HCT116 (cell line): ENCODE measurements around the gene GPRIN1. TPM values are rescaled to one million over a fixed set of nuclear protein-coding genes. Genes with fewer than 3 reads are reported as not detected.
"Not testable (repeated sequence)": the region's sequence is repeated elsewhere in the genome, so short reads cannot be mapped to it uniquely, and the experiment has no call there.

Source experiments
- ATAC-seq: fragments of 200-7000 bp; cut with Tn5 transposase; 2 replicates; pipeline ENCODE4 v1.9.1; 2020; ENCODE audit warnings: mild to moderate bottlenecking, moderate library complexity
- BruUV-seq: library from RNA; stranded (reverse); fragments of 400-500 nt; replicated peaks from 2 replicates; lab custom pipeline; 2021; lab: Mats Ljungman, UMichigan
- CTCF ChIA-PET: fragments of 300-600 bp; sonication (Branson Sonifier 250); formaldehyde crosslinking; loops from one replicate; lab custom pipeline; 2021; ENCODE audit warnings: antibody characterized with exemption; lab: Charles Lee
- POLR2A ChIA-PET: fragments of 300-600, 350-600 bp; sonication (Branson Sonifier 250); formaldehyde crosslinking; loops from one replicate; lab custom pipeline; 2021; ENCODE audit warnings: antibody characterized with exemption; lab: Charles Lee
- RAD21 ChIA-PET, 2 experiments: fragments of 300-600 bp; sonication (Branson Sonifier 250); formaldehyde crosslinking; loops; one replicate each; lab custom pipeline; 2023; ENCODE audit warnings: low total read pairs in 2 of 2; ENCODE audit not compliant: uncharacterized antibody in 2 of 2, unreplicated experiment in 2 of 2, low non-redundant PET in 1 of 2; lab: Charles Lee
- DNase-seq: peaks from one replicate; pipeline ENCODE4 v3.0.0-alpha.2; 2010; ENCODE audit warnings: low read depth, low spot score
- H2AFZ ChIP-seq: fragments of 200-600 bp; shearing (Covaris generic), sonication (generic); 2 replicates; pipeline ENCODE4 v1.6.1; 2017; ENCODE audit warnings: low read depth, mixed run types, mixed read lengths, antibody characterized with exemption, low read length; ENCODE audit not compliant: poor library complexity, severe bottlenecking
- H3K27ac ChIP-seq: 2 replicates; pipeline ENCODE4 v1.5.1; 2012; ENCODE audit warnings: low read depth, low read length
- H3K27me3 ChIP-seq: fragments of 200-600 bp; sonication (generic); 2 replicates; pipeline ENCODE4 v1.6.1; 2016; ENCODE audit warnings: mixed run types, low read length, mixed read lengths; ENCODE audit not compliant: insufficient read depth
- H3K36me3 ChIP-seq, 2 experiments: fragments of 200-500 bp in 1 of 2; fragments of 200-600 bp in 1 of 2; sonication (Bioruptor generic) in 1 of 2; sonication (generic) in 1 of 2; 2 replicates each; pipeline versions ENCODE4 v1.5.1 to v1.6.1; 2014 to 2016; ENCODE audit warnings: low read length in 2 of 2, inconsistent platforms in 1 of 2, mixed read lengths in 1 of 2, mixed run types in 1 of 2; ENCODE audit not compliant: insufficient read depth in 2 of 2, control insufficient read depth in 1 of 2
- H3K4me1 ChIP-seq, 2 experiments: fragments of 200-600 bp in 1 of 2; sonication (generic) in 1 of 2; 2 replicates each; pipeline versions ENCODE4 v1.5.1 to v1.6.1; 2012 to 2017; ENCODE audit warnings: low read length in 2 of 2, inconsistent platforms in 1 of 2, mild to moderate bottlenecking in 1 of 2, mixed read lengths in 1 of 2, mixed run types in 1 of 2, moderate library complexity in 1 of 2; ENCODE audit not compliant: insufficient read depth in 2 of 2, control insufficient read depth in 1 of 2
- H3K4me2 ChIP-seq: fragments of 200-600 bp; sonication (generic); 2 replicates; pipeline ENCODE4 v1.6.1; 2017; ENCODE audit warnings: mixed run types, low read length, mixed read lengths
- H3K4me3 ChIP-seq, 2 experiments: fragments of 200-600 bp in 1 of 2; sonication (generic) in 1 of 2; replicated peaks in 1 of 2; 2 replicates each; pipeline ENCODE4 v1.5.1; 2011 to 2016; ENCODE audit warnings: low read length in 2 of 2, control low read depth in 1 of 2, low read depth in 1 of 2, mild to moderate bottlenecking in 1 of 2, mixed read lengths in 1 of 2, mixed run types in 1 of 2
- H3K79me2 ChIP-seq: fragments of 200-600 bp; sonication (generic); 2 replicates; pipeline ENCODE4 v1.6.1; 2017; ENCODE audit warnings: mild to moderate bottlenecking, mixed run types, low read length, moderate library complexity, mixed read lengths; ENCODE audit not compliant: insufficient read depth
- H3K9ac ChIP-seq: fragments of 200-600 bp; sonication (generic); 2 replicates; pipeline ENCODE4 v1.6.1; 2016; ENCODE audit warnings: low read length, mixed read lengths
- H3K9me2 ChIP-seq: fragments of 200-600 bp; sonication (generic), shearing (Covaris generic); 2 replicates; pipeline ENCODE4 v1.6.1; 2017; ENCODE audit warnings: mixed run types, mild to moderate bottlenecking, moderate library complexity; ENCODE audit not compliant: insufficient read depth
- H3K9me3 ChIP-seq, 2 experiments: fragments of 200-500 bp in 1 of 2; fragments of 200-600 bp in 1 of 2; sonication (Bioruptor generic) in 1 of 2; sonication (generic) in 1 of 2; 2 replicates each; pipeline ENCODE4 v1.6.1; 2014 to 2017; ENCODE audit warnings: low read length in 2 of 2, mixed read lengths in 2 of 2, inconsistent platforms in 1 of 2, low read depth in 1 of 2, mild to moderate bottlenecking in 1 of 2, mixed run types in 1 of 2, moderate library complexity in 1 of 2; ENCODE audit not compliant: control insufficient read depth in 1 of 2, insufficient read depth in 1 of 2
- H4K20me1 ChIP-seq: fragments of 200-600 bp; sonication (generic), shearing (Covaris generic); 2 replicates; pipeline ENCODE4 v1.6.1; 2017; ENCODE audit warnings: mixed run types, mild to moderate bottlenecking, moderate library complexity; ENCODE audit not compliant: insufficient read depth
- CTCF ChIP-seq, 3 experiments: fragments of 200-600 bp in 1 of 3; sonication (generic) in 1 of 3; IDR thresholded peaks in 2 of 3; conservative IDR thresholded peaks in 1 of 3; 2 replicates each; pipeline ENCODE4 v1.5.1; 2012 to 2017; ENCODE audit warnings: low read depth in 2 of 3, low read length in 2 of 3, antibody characterized with exemption in 1 of 3, borderline replicate concordance in 1 of 3, control low read depth in 1 of 3, mild to moderate bottlenecking in 1 of 3, mixed read lengths in 1 of 3, mixed run types in 1 of 3, moderate library complexity in 1 of 3; ENCODE audit not compliant: insufficient read depth in 1 of 3
- EZH2 ChIP-seq: fragments of 200-600 bp; sonication (generic); IDR thresholded peaks from 2 replicates; pipeline ENCODE4 v1.6.1; 2017; ENCODE audit warnings: antibody characterized with exemption, mixed run types
- SIN3A ChIP-seq: IDR thresholded peaks from 2 replicates; pipeline ENCODE4 v1.6.1; 2012; ENCODE audit warnings: low read depth
- TCF7L2 ChIP-seq: IDR thresholded peaks from 2 replicates; pipeline ENCODE4 v1.7.0; 2011; ENCODE audit warnings: borderline replicate concordance, inconsistent platforms; ENCODE audit not compliant: insufficient read depth, insufficient read length; ENCODE audit errors: extremely low read depth
- ZNF274 ChIP-seq: fragments of 200-500 bp; sonication (Bioruptor generic); IDR thresholded peaks from 2 replicates; pipeline ENCODE4 v1.6.1; 2014; ENCODE audit warnings: mild to moderate bottlenecking, low read depth, low read length, inconsistent platforms
- intact Hi-C: fragments of 100-400 bp; cut with micrococcal nuclease; formaldehyde crosslinking; loops from 2 replicates; pipeline ENCODE4 v1.10.0; 2022
- total RNA-seq: library from RNA; stranded (reverse); gene quantifications from one replicate; pipeline ENCODE4 v1.2.1, GENCODE V29; 2021; ENCODE audit not compliant: unreplicated experiment

The GPRIN1 gene
- total RNA-seq, 1 experiment from 2014 or later, result 14.2 TPM

DNA sequence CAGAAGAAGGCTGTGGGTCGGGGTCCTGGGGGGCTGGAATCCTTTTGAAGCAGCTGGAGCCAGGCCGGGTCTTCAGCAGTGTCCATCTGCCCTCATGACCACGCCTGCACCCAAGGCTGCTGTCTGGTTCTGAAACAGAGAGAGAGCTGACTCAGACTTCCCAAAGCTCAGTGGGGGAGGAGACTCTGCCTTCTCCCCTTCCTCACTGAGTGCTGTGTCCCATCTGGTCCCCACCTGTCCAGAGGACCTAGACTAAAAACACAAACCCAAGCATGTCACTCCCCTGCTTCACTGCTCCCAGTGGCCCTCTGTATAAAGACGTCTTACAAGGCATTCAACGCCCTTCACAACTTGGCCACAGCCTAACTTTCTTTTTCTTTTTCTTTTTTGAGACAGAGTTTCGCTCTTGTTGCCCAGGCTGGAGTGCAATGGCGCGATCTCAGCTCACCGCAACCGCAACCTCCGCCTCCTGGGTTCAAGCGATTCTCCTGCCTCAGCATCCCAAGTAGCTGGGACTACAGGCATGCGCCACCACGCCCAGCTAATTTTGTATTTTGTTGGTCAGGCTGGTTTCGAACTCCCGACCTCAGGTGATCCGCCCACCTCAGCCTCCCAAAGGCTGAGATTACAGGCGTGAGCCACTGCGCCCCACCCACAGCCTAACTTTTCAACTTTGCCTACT, 10.1 kb downstream of the GPRIN1 start:
- ATAC-seq, H3K4me1 ChIP-seq, H4K20me1 ChIP-seq, POLR2A ChIA-PET, H2AFZ ChIP-seq, H3K27me3 ChIP-seq, H3K4me3 ChIP-seq, CTCF ChIA-PET, H3K4me2 ChIP-seq, RAD21 ChIA-PET, H3K9me3 ChIP-seq, BruUV-seq, H3K9me2 ChIP-seq, DNase-seq, intact Hi-C loops, H3K9ac ChIP-seq, H3K27ac ChIP-seq, H3K36me3 ChIP-seq: not testable (repeated sequence)
- peaks cover 25% of the 10 kb centered on the region; the same call in 1 of the 2 replicates for H3K79me2 ChIP-seq

DNA sequence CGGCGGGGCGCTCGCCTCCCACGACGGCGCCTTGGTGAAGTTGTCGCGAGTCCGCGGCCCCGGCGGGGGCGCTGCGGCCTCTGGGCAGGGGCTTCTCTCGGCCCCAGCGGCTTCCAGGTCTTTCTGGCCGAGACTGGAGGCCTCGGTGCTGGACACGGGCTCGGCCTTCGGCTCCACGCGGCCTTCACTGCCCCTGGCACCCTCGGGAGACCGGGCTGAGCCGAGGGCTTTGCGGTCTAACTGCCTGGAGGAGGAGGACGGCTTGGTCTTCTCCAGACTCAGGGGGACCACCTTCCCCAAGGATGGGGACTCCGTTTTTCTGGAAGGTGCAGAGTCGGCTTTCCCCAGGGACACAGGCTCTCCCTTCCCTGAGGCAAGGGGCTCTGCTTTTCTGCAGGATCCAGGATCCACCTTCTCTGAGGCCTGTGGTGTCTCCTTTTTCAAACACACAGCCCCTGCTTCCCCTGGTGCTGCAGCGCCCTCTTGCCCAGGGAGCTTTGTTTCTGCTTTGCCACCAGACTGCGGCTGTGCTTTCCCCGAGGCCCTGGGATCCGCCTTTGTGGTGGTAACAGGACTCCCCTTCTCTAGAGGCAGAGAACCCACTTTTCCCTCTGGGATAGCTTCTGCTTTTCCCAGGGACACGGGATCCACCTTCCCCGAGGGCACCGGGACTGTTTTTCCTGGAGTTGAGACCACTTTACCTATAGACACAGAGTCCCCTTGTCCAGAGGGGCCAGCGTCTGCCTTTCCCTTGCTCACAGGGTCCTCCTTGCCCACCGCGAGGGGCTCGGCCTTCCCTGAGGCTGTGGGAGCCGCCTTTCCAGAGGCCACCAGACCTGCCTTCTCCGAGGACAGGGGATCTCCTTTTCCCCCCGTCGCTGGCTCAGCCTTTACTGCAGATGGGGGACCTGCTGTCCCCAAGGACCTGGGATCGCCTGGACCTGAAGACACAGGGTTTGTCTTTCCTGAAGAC, 12.3 kb downstream of the GPRIN1 start:
- intact Hi-C loops, result no loop called here
- no peak for TF ChIP-seq ZNF274
- TF ChIP-seq CTCF (IDR thresholded peaks at IDR 0.05 in 2 of 3, conservative IDR thresholded peaks at IDR 0.05 in 1 of 3; ENCODE audit: borderline replicate concordance in 1 of 3, insufficient read depth in 1 of 3, low read depth in 2 of 3, low read length in 2 of 3), result no peak
- TF ChIP-seq EZH2, result no peak
- TF ChIP-seq SIN3A, result no peak
- no peak for TF ChIP-seq TCF7L2
- no peak overlapping the region for H3K4me3 ChIP-seq
- ChIA-PET CTCF (no interaction called here), RAD21 (no interaction called here), POLR2A (no interaction called here)
- no peak for DNase-seq
- H3K9ac ChIP-seq, result no peak overlapping the region
- H3K4me2 ChIP-seq, result no peak overlapping the region
- no peaks in the 10 kb centered on the region for H3K27me3 ChIP-seq
- H3K9me3 ChIP-seq, result no peaks in the 10 kb centered on the region
- no peak overlapping the region for H3K27ac ChIP-seq
- peaks cover 5 to 7% of the 10 kb centered on the region in 2 experiments; a peak in 3 of 4 replicates for H3K36me3 ChIP-seq
- H4K20me1 ChIP-seq, result no peaks in the 10 kb centered on the region
- H2AFZ ChIP-seq, result no peak overlapping the region
- H3K9me2 ChIP-seq, result no peaks in the 10 kb centered on the region
- no peak for ATAC-seq
- no TSS peak for BruUV-seq
- peaks cover 0 to under 1% of the 10 kb centered on the region in 2 experiments; a peak in 1 of 4 replicates for H3K4me1 ChIP-seq
- peaks cover 13% of the 10 kb centered on the region; the same call in 1 of the 2 replicates for H3K79me2 ChIP-seq
